ENCODE measurements around the gene BRI3BP.

- TF ChIP-seq CTCF (conservative IDR thresholded peaks at IDR 0.05; ENCODE audit: low read depth, low read length), result no peak
- TF ChIP-seq EZH2phosphoT487 (IDR thresholded peaks at IDR 0.05; ENCODE audit: borderline replicate concordance, low read length), result no peak
- TF ChIP-seq EZH2 (IDR thresholded peaks at IDR 0.05; ENCODE audit: low read length, unreplicated experiment), result no peak
Measured at GRCh38 chr12:124980098-124980892, 13.2 kb upstream of the BRI3BP start.
